GM12892 (cell line): ENCODE measurements around the gene OXT.

Experiments used
- POLR2A ChIP-seq: IDR thresholded peaks from 2 replicates; pipeline ENCODE4 v1.6.1; 2011; ENCODE audit warnings: low read depth, low read length, control low read depth
- POLR2AphosphoS5 ChIP-seq: IDR thresholded peaks from 2 replicates; pipeline ENCODE4 v1.6.1; 2011; ENCODE audit warnings: low read depth, low read length, control low read depth
- TAF1 ChIP-seq: IDR thresholded peaks from 2 replicates; pipeline ENCODE4 v1.6.1; 2011; ENCODE audit warnings: low read depth, mild to moderate bottlenecking, control low read depth, low read length, borderline replicate concordance

- no peak for TF ChIP-seq POLR2A
- no peak for TF ChIP-seq POLR2AphosphoS5
- TF ChIP-seq TAF1 = no peak
Measured at GRCh38 chr20:3068986-3069900, 2.2 kb upstream of the OXT start.
